ENCODE data around the gene MICAL3.
"Not testable (repeated sequence)": the region's sequence is repeated elsewhere in the genome, so short reads cannot be mapped to it uniquely, and the experiment has no call there.

GRCh38 chr22:17991992-17992391, 32.4 kb downstream of the MICAL3 start:
- TF ChIP-seq EP300, CTCF, POLR2A (IDR thresholded peaks at IDR 0.05): not testable (repeated sequence)

Data from tibial nerve (tissue), 4 donors.